Dermis microvascular lymphatic vessel endothelial cell (primary cell): ENCODE measurements around the gene DIAPH2. TPM values are rescaled to one million over a fixed set of nuclear protein-coding genes. Genes with fewer than 3 reads are reported as not detected.

Experiments
- DNase-seq, 2 donors: peaks; one replicate each; pipeline versions ENCODE4 v3.0.0 to v3.0.0-alpha.2; 2010; ENCODE audit warnings: low read depth in 2 of 2
- total RNA-seq: library from RNA; depleted of rRNA; stranded (reverse); fragments of >200 nt; gene quantifications from 2 replicates; pipeline ENCODE4 v1.2.1, GENCODE V29; 2014

DIAPH2 gene
- total RNA-seq, 1 donor from 2014 or later: 17.8 TPM

- DNase-seq: no peak
Observed at GRCh38 chrX:97290199-97290598, 605.6 kb downstream of the DIAPH2 start.

GRCh38 chrX:97294041-97294440 is 609.4 kb downstream of the DIAPH2 start:
- no peak for DNase-seq

GRCh38 chrX:97295954-97296353 is 611.3 kb downstream of the DIAPH2 start:
- no peak for DNase-seq

- no peak for DNase-seq
Observed at GRCh38 chrX:97306771-97307470, 622.3 kb downstream of the DIAPH2 start.

GRCh38 chrX:97308171-97308570 is 623.5 kb downstream of the DIAPH2 start:
- DNase-seq: no peak

GRCh38 chrX:97309487-97310116 is 625.0 kb downstream of the DIAPH2 start:
- DNase-seq: no peak

GRCh38 chrX:97310373-97310772 is 625.7 kb downstream of the DIAPH2 start:
- no peak for DNase-seq

GRCh38 chrX:97311066-97311778 is 626.6 kb downstream of the DIAPH2 start:
- DNase-seq: no peak

GRCh38 chrX:97314345-97314744 is 629.7 kb downstream of the DIAPH2 start:
- no peak for DNase-seq

GRCh38 chrX:97315939-97316338 is 631.3 kb downstream of the DIAPH2 start:
- no peak for DNase-seq

- DNase-seq: no peak
Observed at GRCh38 chrX:97320305-97320704, 635.7 kb downstream of the DIAPH2 start.

GRCh38 chrX:97322401-97322800 is 637.8 kb downstream of the DIAPH2 start:
- no peak for DNase-seq

- no peak for DNase-seq
Observed at GRCh38 chrX:97326456-97326855, 641.8 kb downstream of the DIAPH2 start.

GRCh38 chrX:97328853-97329390 is 644.3 kb downstream of the DIAPH2 start:
- DNase-seq: no peak

- no peak for DNase-seq
Observed at GRCh38 chrX:97330151-97330550, 645.5 kb downstream of the DIAPH2 start.

GRCh38 chrX:97332963-97333362 is 648.3 kb downstream of the DIAPH2 start:
- no peak for DNase-seq

GRCh38 chrX:97334850-97335249 is 650.2 kb downstream of the DIAPH2 start:
- no peak for DNase-seq

GRCh38 chrX:97344724-97345123 is 660.1 kb downstream of the DIAPH2 start:
- no peak for DNase-seq

GRCh38 chrX:97358941-97359340 is 674.3 kb downstream of the DIAPH2 start:
- DNase-seq: no peak

GRCh38 chrX:97363843-97364242 is 679.2 kb downstream of the DIAPH2 start:
- DNase-seq: no peak

GRCh38 chrX:97366237-97366636 is 681.6 kb downstream of the DIAPH2 start:
- DNase-seq: no peak

GRCh38 chrX:97367125-97367524 is 682.5 kb downstream of the DIAPH2 start:
- no peak for DNase-seq
